HEK293 (cell line): ENCODE results near the gene C1orf35.

Experiments
- GLI4 ChIP-seq: fragments of 450-650 bp; formaldehyde crosslinking; IDR thresholded peaks from 2 replicates; pipeline ENCODE4 v1.5.1; 2016; ENCODE audit warnings: missing biosample characterization, missing genetic modification characterization
- HOXA7 ChIP-seq: sonication (generic); formaldehyde crosslinking; IDR thresholded peaks from 2 replicates; pipeline ENCODE4 v1.8.1; 2022; ENCODE audit warnings: missing genetic modification reagents, borderline replicate concordance
- ZBTB1 ChIP-seq: fragments of 450-650 bp; formaldehyde crosslinking; IDR thresholded peaks from 2 replicates; pipeline ENCODE4 v1.5.1; 2016; ENCODE audit warnings: missing biosample characterization, missing genetic modification characterization
- ZNF121 ChIP-seq: fragments of 450-650 bp; formaldehyde crosslinking; IDR thresholded peaks from 2 replicates; pipeline ENCODE4 v1.5.1; 2016; ENCODE audit warnings: missing biosample characterization, missing genetic modification characterization
- ZNF175 ChIP-seq: fragments of 450-650 bp; formaldehyde crosslinking; IDR thresholded peaks from 2 replicates; pipeline ENCODE4 v1.5.1; 2016; ENCODE audit warnings: missing biosample characterization, missing genetic modification characterization
- ZNF184 ChIP-seq: fragments of 450-650 bp; IDR thresholded peaks from 2 replicates; pipeline ENCODE4 v1.5.1; 2018; ENCODE audit warnings: missing biosample characterization, mild to moderate bottlenecking, missing genetic modification characterization
- ZNF23 ChIP-seq: fragments of 450-650 bp; formaldehyde crosslinking; IDR thresholded peaks from 2 replicates; pipeline ENCODE4 v1.5.1; 2016; ENCODE audit warnings: missing biosample characterization, missing genetic modification characterization, borderline replicate concordance
- ZNF558 ChIP-seq: fragments of 450-650 bp; formaldehyde crosslinking; IDR thresholded peaks from 2 replicates; pipeline ENCODE4 v1.5.1; 2016; ENCODE audit warnings: missing biosample characterization, missing genetic modification characterization
- ZSCAN30 ChIP-seq: fragments of 450-650 bp; IDR thresholded peaks from 2 replicates; pipeline ENCODE4 v1.5.1; 2018; ENCODE audit warnings: missing biosample characterization, mild to moderate bottlenecking, missing genetic modification characterization, moderate library complexity
- TF ChIP-seq, protein P1 (sequence below): fragments of 450-650 bp; formaldehyde crosslinking; IDR thresholded peaks from 2 replicates; pipeline ENCODE4 v1.5.1; 2016; ENCODE audit warnings: missing biosample characterization, missing genetic modification characterization
- TF ChIP-seq, protein P2 (sequence below): fragments of 450-650 bp; formaldehyde crosslinking; IDR thresholded peaks from 2 replicates; pipeline ENCODE4 v1.5.1; 2016; ENCODE audit warnings: missing biosample characterization, missing genetic modification characterization, borderline replicate concordance

DNA sequence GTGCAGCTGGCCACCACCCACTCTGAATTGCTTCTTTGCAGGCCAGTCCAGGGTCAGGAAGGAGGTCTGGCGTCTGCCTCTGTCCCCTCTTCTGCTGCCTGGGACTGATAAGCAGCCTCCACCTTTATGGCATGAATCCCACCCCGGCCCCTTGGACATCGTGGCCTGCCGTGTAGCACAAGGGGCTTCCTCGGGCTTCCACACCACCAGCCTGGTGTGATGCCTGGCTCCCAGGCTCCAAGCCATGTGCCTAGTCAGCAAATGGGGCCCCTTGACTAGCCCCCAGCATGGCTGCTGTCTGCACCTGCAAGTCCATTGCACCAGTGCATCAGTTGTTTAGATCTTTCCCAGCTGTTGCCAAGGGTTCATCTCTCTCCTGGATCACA lies 30.5 kb downstream of the C1orf35 start:
- TF ChIP-seq ZNF121, result no peak
- TF ChIP-seq ZNF558 (tag by site-specific recombination), result no peak
- TF ChIP-seq ZBTB1 (tag by site-specific recombination), result no peak
- TF ChIP-seq, protein P1, sequence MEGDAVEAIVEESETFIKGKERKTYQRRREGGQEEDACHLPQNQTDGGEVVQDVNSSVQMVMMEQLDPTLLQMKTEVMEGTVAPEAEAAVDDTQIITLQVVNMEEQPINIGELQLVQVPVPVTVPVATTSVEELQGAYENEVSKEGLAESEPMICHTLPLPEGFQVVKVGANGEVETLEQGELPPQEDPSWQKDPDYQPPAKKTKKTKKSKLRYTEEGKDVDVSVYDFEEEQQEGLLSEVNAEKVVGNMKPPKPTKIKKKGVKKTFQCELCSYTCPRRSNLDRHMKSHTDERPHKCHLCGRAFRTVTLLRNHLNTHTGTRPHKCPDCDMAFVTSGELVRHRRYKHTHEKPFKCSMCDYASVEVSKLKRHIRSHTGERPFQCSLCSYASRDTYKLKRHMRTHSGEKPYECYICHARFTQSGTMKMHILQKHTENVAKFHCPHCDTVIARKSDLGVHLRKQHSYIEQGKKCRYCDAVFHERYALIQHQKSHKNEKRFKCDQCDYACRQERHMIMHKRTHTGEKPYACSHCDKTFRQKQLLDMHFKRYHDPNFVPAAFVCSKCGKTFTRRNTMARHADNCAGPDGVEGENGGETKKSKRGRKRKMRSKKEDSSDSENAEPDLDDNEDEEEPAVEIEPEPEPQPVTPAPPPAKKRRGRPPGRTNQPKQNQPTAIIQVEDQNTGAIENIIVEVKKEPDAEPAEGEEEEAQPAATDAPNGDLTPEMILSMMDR (tag by site-specific recombination), result no peak
- no peak for TF ChIP-seq ZNF184 (tag by site-specific recombination)
- TF ChIP-seq, protein P2, sequence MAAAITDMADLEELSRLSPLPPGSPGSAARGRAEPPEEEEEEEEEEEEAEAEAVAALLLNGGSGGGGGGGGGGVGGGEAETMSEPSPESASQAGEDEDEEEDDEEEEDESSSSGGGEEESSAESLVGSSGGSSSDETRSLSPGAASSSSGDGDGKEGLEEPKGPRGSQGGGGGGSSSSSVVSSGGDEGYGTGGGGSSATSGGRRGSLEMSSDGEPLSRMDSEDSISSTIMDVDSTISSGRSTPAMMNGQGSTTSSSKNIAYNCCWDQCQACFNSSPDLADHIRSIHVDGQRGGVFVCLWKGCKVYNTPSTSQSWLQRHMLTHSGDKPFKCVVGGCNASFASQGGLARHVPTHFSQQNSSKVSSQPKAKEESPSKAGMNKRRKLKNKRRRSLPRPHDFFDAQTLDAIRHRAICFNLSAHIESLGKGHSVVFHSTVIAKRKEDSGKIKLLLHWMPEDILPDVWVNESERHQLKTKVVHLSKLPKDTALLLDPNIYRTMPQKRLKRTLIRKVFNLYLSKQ, result no peak
- no peak for TF ChIP-seq ZNF23 (tag by site-specific recombination)
- TF ChIP-seq GLI4, result no peak
- no peak for TF ChIP-seq ZNF175 (tag by site-specific recombination)
- no peak for TF ChIP-seq HOXA7 (CRISPR knock-in tag)
- no peak for TF ChIP-seq ZSCAN30
